ENCODE data around the gene WDR77. TPM values are rescaled to one million over a fixed set of nuclear protein-coding genes. Genes with fewer than 3 reads are reported as not detected.
A peak's percentile ranks its signal among the peaks of the same experiment; 100 is the strongest.

Gene WDR77
- total and polyA plus RNA-seq, 9 of the 15 experiments (the other 6 are each of a cell fraction or from before 2014, with no cell fraction given) = 20.6 to 160 (median 75.3) TPM

DNA sequence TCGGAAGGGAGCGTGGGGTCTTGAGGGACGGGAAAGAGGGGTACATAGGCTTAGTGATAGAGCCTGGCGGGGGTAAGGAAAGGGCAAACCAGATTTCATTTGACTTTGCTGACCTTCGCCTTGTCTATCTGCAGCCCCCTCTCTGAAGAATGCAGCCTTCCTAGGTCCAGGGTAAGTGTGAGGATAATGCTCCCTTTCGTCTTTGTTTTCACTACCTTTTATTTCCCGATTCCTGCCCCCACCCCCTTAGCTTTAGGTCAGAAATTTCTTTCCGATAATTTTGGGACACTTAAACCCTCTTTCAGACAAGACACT lies 604 bp upstream of the WDR77 start (continued):
- TF ChIP-seq COPS2 (conservative IDR thresholded peaks at IDR 0.05) = no peak
- TF ChIP-seq ZFP30 (CRISPR knock-in tag; IDR thresholded peaks at IDR 0.05; ENCODE audit: borderline replicate concordance) = no peak
- TF ChIP-seq, protein P1, sequence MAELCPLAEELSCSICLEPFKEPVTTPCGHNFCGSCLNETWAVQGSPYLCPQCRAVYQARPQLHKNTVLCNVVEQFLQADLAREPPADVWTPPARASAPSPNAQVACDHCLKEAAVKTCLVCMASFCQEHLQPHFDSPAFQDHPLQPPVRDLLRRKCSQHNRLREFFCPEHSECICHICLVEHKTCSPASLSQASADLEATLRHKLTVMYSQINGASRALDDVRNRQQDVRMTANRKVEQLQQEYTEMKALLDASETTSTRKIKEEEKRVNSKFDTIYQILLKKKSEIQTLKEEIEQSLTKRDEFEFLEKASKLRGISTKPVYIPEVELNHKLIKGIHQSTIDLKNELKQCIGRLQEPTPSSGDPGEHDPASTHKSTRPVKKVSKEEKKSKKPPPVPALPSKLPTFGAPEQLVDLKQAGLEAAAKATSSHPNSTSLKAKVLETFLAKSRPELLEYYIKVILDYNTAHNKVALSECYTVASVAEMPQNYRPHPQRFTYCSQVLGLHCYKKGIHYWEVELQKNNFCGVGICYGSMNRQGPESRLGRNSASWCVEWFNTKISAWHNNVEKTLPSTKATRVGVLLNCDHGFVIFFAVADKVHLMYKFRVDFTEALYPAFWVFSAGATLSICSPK (IDR thresholded peaks at IDR 0.05; ENCODE audit: borderline replicate concordance) = peak; percentile 49; the same call in 1 of the 2 replicates
- TF ChIP-seq MED1 (CRISPR knock-in tag; IDR thresholded peaks at IDR 0.05; ENCODE audit: borderline replicate concordance) = no peak
- TF ChIP-seq, protein P2, sequence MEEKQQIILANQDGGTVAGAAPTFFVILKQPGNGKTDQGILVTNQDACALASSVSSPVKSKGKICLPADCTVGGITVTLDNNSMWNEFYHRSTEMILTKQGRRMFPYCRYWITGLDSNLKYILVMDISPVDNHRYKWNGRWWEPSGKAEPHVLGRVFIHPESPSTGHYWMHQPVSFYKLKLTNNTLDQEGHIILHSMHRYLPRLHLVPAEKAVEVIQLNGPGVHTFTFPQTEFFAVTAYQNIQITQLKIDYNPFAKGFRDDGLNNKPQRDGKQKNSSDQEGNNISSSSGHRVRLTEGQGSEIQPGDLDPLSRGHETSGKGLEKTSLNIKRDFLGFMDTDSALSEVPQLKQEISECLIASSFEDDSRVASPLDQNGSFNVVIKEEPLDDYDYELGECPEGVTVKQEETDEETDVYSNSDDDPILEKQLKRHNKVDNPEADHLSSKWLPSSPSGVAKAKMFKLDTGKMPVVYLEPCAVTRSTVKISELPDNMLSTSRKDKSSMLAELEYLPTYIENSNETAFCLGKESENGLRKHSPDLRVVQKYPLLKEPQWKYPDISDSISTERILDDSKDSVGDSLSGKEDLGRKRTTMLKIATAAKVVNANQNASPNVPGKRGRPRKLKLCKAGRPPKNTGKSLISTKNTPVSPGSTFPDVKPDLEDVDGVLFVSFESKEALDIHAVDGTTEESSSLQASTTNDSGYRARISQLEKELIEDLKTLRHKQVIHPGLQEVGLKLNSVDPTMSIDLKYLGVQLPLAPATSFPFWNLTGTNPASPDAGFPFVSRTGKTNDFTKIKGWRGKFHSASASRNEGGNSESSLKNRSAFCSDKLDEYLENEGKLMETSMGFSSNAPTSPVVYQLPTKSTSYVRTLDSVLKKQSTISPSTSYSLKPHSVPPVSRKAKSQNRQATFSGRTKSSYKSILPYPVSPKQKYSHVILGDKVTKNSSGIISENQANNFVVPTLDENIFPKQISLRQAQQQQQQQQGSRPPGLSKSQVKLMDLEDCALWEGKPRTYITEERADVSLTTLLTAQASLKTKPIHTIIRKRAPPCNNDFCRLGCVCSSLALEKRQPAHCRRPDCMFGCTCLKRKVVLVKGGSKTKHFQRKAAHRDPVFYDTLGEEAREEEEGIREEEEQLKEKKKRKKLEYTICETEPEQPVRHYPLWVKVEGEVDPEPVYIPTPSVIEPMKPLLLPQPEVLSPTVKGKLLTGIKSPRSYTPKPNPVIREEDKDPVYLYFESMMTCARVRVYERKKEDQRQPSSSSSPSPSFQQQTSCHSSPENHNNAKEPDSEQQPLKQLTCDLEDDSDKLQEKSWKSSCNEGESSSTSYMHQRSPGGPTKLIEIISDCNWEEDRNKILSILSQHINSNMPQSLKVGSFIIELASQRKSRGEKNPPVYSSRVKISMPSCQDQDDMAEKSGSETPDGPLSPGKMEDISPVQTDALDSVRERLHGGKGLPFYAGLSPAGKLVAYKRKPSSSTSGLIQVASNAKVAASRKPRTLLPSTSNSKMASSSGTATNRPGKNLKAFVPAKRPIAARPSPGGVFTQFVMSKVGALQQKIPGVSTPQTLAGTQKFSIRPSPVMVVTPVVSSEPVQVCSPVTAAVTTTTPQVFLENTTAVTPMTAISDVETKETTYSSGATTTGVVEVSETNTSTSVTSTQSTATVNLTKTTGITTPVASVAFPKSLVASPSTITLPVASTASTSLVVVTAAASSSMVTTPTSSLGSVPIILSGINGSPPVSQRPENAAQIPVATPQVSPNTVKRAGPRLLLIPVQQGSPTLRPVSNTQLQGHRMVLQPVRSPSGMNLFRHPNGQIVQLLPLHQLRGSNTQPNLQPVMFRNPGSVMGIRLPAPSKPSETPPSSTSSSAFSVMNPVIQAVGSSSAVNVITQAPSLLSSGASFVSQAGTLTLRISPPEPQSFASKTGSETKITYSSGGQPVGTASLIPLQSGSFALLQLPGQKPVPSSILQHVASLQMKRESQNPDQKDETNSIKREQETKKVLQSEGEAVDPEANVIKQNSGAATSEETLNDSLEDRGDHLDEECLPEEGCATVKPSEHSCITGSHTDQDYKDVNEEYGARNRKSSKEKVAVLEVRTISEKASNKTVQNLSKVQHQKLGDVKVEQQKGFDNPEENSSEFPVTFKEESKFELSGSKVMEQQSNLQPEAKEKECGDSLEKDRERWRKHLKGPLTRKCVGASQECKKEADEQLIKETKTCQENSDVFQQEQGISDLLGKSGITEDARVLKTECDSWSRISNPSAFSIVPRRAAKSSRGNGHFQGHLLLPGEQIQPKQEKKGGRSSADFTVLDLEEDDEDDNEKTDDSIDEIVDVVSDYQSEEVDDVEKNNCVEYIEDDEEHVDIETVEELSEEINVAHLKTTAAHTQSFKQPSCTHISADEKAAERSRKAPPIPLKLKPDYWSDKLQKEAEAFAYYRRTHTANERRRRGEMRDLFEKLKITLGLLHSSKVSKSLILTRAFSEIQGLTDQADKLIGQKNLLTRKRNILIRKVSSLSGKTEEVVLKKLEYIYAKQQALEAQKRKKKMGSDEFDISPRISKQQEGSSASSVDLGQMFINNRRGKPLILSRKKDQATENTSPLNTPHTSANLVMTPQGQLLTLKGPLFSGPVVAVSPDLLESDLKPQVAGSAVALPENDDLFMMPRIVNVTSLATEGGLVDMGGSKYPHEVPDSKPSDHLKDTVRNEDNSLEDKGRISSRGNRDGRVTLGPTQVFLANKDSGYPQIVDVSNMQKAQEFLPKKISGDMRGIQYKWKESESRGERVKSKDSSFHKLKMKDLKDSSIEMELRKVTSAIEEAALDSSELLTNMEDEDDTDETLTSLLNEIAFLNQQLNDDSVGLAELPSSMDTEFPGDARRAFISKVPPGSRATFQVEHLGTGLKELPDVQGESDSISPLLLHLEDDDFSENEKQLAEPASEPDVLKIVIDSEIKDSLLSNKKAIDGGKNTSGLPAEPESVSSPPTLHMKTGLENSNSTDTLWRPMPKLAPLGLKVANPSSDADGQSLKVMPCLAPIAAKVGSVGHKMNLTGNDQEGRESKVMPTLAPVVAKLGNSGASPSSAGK (IDR thresholded peaks at IDR 0.05) = no peak
- no peak for TF ChIP-seq YY1 (IDR thresholded peaks at IDR 0.05; ENCODE audit: borderline replicate concordance in 1 of 3, control insufficient read depth in 1 of 3, extremely low read depth in 1 of 3, insufficient read depth in 3 of 3, insufficient read length in 1 of 3, insufficient replicate concordance in 2 of 3, low read depth in 1 of 3, low read length in 2 of 3)
- no peak for TF ChIP-seq BHLHE40 (IDR thresholded peaks at IDR 0.05; ENCODE audit: low read length)
- TF ChIP-seq SP1 (CRISPR knock-in tag; IDR thresholded peaks at IDR 0.05) = peak; percentile 48; the same call in 1 of the 2 replicates
- TF ChIP-seq PHB (CRISPR knock-in tag; IDR thresholded peaks at IDR 0.05) = 0 out of 2 replicates have a peak, but pooled peaks have one; percentile 23
- TF ChIP-seq HLTF (IDR thresholded peaks at IDR 0.05) = 0 out of 2 replicates have a peak, but pooled peaks have one; percentile 48
- no peak for TF ChIP-seq SLC30A9 (CRISPR knock-in tag; IDR thresholded peaks at IDR 0.05)
- TF ChIP-seq, protein P3, sequence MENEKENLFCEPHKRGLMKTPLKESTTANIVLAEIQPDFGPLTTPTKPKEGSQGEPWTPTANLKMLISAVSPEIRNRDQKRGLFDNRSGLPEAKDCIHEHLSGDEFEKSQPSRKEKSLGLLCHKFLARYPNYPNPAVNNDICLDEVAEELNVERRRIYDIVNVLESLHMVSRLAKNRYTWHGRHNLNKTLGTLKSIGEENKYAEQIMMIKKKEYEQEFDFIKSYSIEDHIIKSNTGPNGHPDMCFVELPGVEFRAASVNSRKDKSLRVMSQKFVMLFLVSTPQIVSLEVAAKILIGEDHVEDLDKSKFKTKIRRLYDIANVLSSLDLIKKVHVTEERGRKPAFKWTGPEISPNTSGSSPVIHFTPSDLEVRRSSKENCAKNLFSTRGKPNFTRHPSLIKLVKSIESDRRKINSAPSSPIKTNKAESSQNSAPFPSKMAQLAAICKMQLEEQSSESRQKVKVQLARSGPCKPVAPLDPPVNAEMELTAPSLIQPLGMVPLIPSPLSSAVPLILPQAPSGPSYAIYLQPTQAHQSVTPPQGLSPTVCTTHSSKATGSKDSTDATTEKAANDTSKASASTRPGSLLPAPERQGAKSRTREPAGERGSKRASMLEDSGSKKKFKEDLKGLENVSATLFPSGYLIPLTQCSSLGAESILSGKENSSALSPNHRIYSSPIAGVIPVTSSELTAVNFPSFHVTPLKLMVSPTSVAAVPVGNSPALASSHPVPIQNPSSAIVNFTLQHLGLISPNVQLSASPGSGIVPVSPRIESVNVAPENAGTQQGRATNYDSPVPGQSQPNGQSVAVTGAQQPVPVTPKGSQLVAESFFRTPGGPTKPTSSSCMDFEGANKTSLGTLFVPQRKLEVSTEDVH (IDR thresholded peaks at IDR 0.05; ENCODE audit: low read depth, partially characterized antibody) = no peak
- no peak for TF ChIP-seq NCOA6 (IDR thresholded peaks at IDR 0.05)
